HCT116 (cell line): ENCODE results near the gene LHFPL6. TPM values are rescaled to one million over a fixed set of nuclear protein-coding genes. Genes with fewer than 3 reads are reported as not detected.

Source experiments
- ATAC-seq: fragments of 200-7000 bp; cut with Tn5 transposase; 2 replicates; pipeline ENCODE4 v1.9.1; 2020; ENCODE audit warnings: mild to moderate bottlenecking, moderate library complexity
- BruUV-seq: library from RNA; stranded (reverse); fragments of 400-500 nt; replicated peaks from 2 replicates; lab custom pipeline; 2021; lab: Mats Ljungman, UMichigan
- CTCF ChIA-PET: fragments of 300-600 bp; sonication (Branson Sonifier 250); formaldehyde crosslinking; loops from one replicate; lab custom pipeline; 2021; ENCODE audit warnings: antibody characterized with exemption; lab: Charles Lee
- POLR2A ChIA-PET: fragments of 300-600, 350-600 bp; sonication (Branson Sonifier 250); formaldehyde crosslinking; loops from one replicate; lab custom pipeline; 2021; ENCODE audit warnings: antibody characterized with exemption; lab: Charles Lee
- RAD21 ChIA-PET, 2 experiments: fragments of 300-600 bp; sonication (Branson Sonifier 250); formaldehyde crosslinking; loops; one replicate each; lab custom pipeline; 2023; ENCODE audit warnings: low total read pairs in 2 of 2; ENCODE audit not compliant: uncharacterized antibody in 2 of 2, unreplicated experiment in 2 of 2, low non-redundant PET in 1 of 2; lab: Charles Lee
- DNase-seq: peaks from one replicate; pipeline ENCODE4 v3.0.0-alpha.2; 2010; ENCODE audit warnings: low read depth, low spot score
- H2AFZ ChIP-seq: fragments of 200-600 bp; shearing (Covaris generic), sonication (generic); 2 replicates; pipeline ENCODE4 v1.6.1; 2017; ENCODE audit warnings: low read depth, mixed run types, mixed read lengths, antibody characterized with exemption, low read length; ENCODE audit not compliant: poor library complexity, severe bottlenecking
- H3K27ac ChIP-seq: 2 replicates; pipeline ENCODE4 v1.5.1; 2012; ENCODE audit warnings: low read depth, low read length
- H3K27me3 ChIP-seq: fragments of 200-600 bp; sonication (generic); 2 replicates; pipeline ENCODE4 v1.6.1; 2016; ENCODE audit warnings: mixed run types, low read length, mixed read lengths; ENCODE audit not compliant: insufficient read depth
- H3K36me3 ChIP-seq, 2 experiments: fragments of 200-500 bp in 1 of 2; fragments of 200-600 bp in 1 of 2; sonication (Bioruptor generic) in 1 of 2; sonication (generic) in 1 of 2; 2 replicates each; pipeline versions ENCODE4 v1.5.1 to v1.6.1; 2014 to 2016; ENCODE audit warnings: low read length in 2 of 2, inconsistent platforms in 1 of 2, mixed read lengths in 1 of 2, mixed run types in 1 of 2; ENCODE audit not compliant: insufficient read depth in 2 of 2, control insufficient read depth in 1 of 2
- H3K4me1 ChIP-seq, 2 experiments: fragments of 200-600 bp in 1 of 2; sonication (generic) in 1 of 2; 2 replicates each; pipeline versions ENCODE4 v1.5.1 to v1.6.1; 2012 to 2017; ENCODE audit warnings: low read length in 2 of 2, inconsistent platforms in 1 of 2, mild to moderate bottlenecking in 1 of 2, mixed read lengths in 1 of 2, mixed run types in 1 of 2, moderate library complexity in 1 of 2; ENCODE audit not compliant: insufficient read depth in 2 of 2, control insufficient read depth in 1 of 2
- H3K4me2 ChIP-seq: fragments of 200-600 bp; sonication (generic); 2 replicates; pipeline ENCODE4 v1.6.1; 2017; ENCODE audit warnings: mixed run types, low read length, mixed read lengths
- H3K4me3 ChIP-seq, 2 experiments: fragments of 200-600 bp in 1 of 2; sonication (generic) in 1 of 2; replicated peaks in 1 of 2; 2 replicates each; pipeline ENCODE4 v1.5.1; 2011 to 2016; ENCODE audit warnings: low read length in 2 of 2, control low read depth in 1 of 2, low read depth in 1 of 2, mild to moderate bottlenecking in 1 of 2, mixed read lengths in 1 of 2, mixed run types in 1 of 2
- H3K79me2 ChIP-seq: fragments of 200-600 bp; sonication (generic); 2 replicates; pipeline ENCODE4 v1.6.1; 2017; ENCODE audit warnings: mild to moderate bottlenecking, mixed run types, low read length, moderate library complexity, mixed read lengths; ENCODE audit not compliant: insufficient read depth
- H3K9ac ChIP-seq: fragments of 200-600 bp; sonication (generic); 2 replicates; pipeline ENCODE4 v1.6.1; 2016; ENCODE audit warnings: low read length, mixed read lengths
- H3K9me2 ChIP-seq: fragments of 200-600 bp; sonication (generic), shearing (Covaris generic); 2 replicates; pipeline ENCODE4 v1.6.1; 2017; ENCODE audit warnings: mixed run types, mild to moderate bottlenecking, moderate library complexity; ENCODE audit not compliant: insufficient read depth
- H3K9me3 ChIP-seq, 2 experiments: fragments of 200-500 bp in 1 of 2; fragments of 200-600 bp in 1 of 2; sonication (Bioruptor generic) in 1 of 2; sonication (generic) in 1 of 2; 2 replicates each; pipeline ENCODE4 v1.6.1; 2014 to 2017; ENCODE audit warnings: low read length in 2 of 2, mixed read lengths in 2 of 2, inconsistent platforms in 1 of 2, low read depth in 1 of 2, mild to moderate bottlenecking in 1 of 2, mixed run types in 1 of 2, moderate library complexity in 1 of 2; ENCODE audit not compliant: control insufficient read depth in 1 of 2, insufficient read depth in 1 of 2
- H4K20me1 ChIP-seq: fragments of 200-600 bp; sonication (generic), shearing (Covaris generic); 2 replicates; pipeline ENCODE4 v1.6.1; 2017; ENCODE audit warnings: mixed run types, mild to moderate bottlenecking, moderate library complexity; ENCODE audit not compliant: insufficient read depth
- ATF3 ChIP-seq: IDR thresholded peaks from 2 replicates; pipeline ENCODE4 v1.6.1; 2012
- CEBPB ChIP-seq: IDR thresholded peaks from 2 replicates; pipeline ENCODE4 v1.6.1; 2012; ENCODE audit warnings: low read depth
- ELF1 ChIP-seq: IDR thresholded peaks from 2 replicates; pipeline ENCODE4 v1.6.1; 2012; ENCODE audit warnings: low read depth, borderline replicate concordance
- EZH2phosphoT487 ChIP-seq: fragments of 200-600 bp; IDR thresholded peaks from 2 replicates; pipeline ENCODE4 v1.6.1; 2018; ENCODE audit warnings: antibody characterized with exemption, borderline replicate concordance
- FOSL1 ChIP-seq: IDR thresholded peaks from 2 replicates; pipeline ENCODE4 v1.6.1; 2012; ENCODE audit warnings: low read depth
- MAX ChIP-seq: IDR thresholded peaks from 2 replicates; pipeline ENCODE4 v1.6.1; 2012
- POLR2A ChIP-seq: IDR thresholded peaks from 2 replicates; pipeline ENCODE4 v1.7.0; 2011; ENCODE audit warnings: borderline replicate concordance; ENCODE audit not compliant: insufficient read depth, insufficient read length; ENCODE audit errors: extremely low read depth
- POLR2AphosphoS5 ChIP-seq: IDR thresholded peaks from 2 replicates; pipeline ENCODE4 v1.6.1; 2011; ENCODE audit warnings: mild to moderate bottlenecking, low read depth, low read length, moderate library complexity
- RAD21 ChIP-seq: IDR thresholded peaks from 2 replicates; pipeline ENCODE4 v1.6.1; 2012; ENCODE audit warnings: low read depth, mild to moderate bottlenecking
- REST ChIP-seq: IDR thresholded peaks from 2 replicates; pipeline ENCODE4 v1.6.1; 2012; ENCODE audit warnings: low read depth
- SIN3A ChIP-seq: IDR thresholded peaks from 2 replicates; pipeline ENCODE4 v1.6.1; 2012; ENCODE audit warnings: low read depth
- SP1 ChIP-seq: IDR thresholded peaks from 2 replicates; pipeline ENCODE4 v1.6.1; 2012; ENCODE audit warnings: low read depth
- SRF ChIP-seq: IDR thresholded peaks from 2 replicates; pipeline ENCODE4 v1.6.1; 2012; ENCODE audit warnings: low read depth
- TCF7L2 ChIP-seq: IDR thresholded peaks from 2 replicates; pipeline ENCODE4 v1.7.0; 2011; ENCODE audit warnings: borderline replicate concordance, inconsistent platforms; ENCODE audit not compliant: insufficient read depth, insufficient read length; ENCODE audit errors: extremely low read depth
- YY1 ChIP-seq: IDR thresholded peaks from 2 replicates; pipeline ENCODE4 v1.6.1; 2011; ENCODE audit warnings: low read length, low read depth, moderate library complexity, mild to moderate bottlenecking; ENCODE audit not compliant: insufficient replicate concordance; ENCODE audit errors: extremely low read depth
- ZBTB33 ChIP-seq: IDR thresholded peaks from 2 replicates; pipeline ENCODE4 v1.6.1; 2011; ENCODE audit warnings: mild to moderate bottlenecking, low read length, moderate library complexity; ENCODE audit not compliant: insufficient replicate concordance; ENCODE audit errors: extremely low read depth
- ZFX ChIP-seq: fragments of 450-650 bp; IDR thresholded peaks from 2 replicates; pipeline ENCODE4 v1.6.1; 2017
- ZNF274 ChIP-seq: fragments of 200-500 bp; sonication (Bioruptor generic); IDR thresholded peaks from 2 replicates; pipeline ENCODE4 v1.6.1; 2014; ENCODE audit warnings: mild to moderate bottlenecking, low read depth, low read length, inconsistent platforms
- intact Hi-C: fragments of 100-400 bp; cut with micrococcal nuclease; formaldehyde crosslinking; loops from 2 replicates; pipeline ENCODE4 v1.10.0; 2022
- total RNA-seq: library from RNA; stranded (reverse); gene quantifications from one replicate; pipeline ENCODE4 v1.2.1, GENCODE V29; 2021; ENCODE audit not compliant: unreplicated experiment

LHFPL6 gene
- total RNA-seq, 1 experiment from 2014 or later: 0.22 TPM

GRCh38 chr13:39362652-39363381 lies 240.2 kb downstream of the LHFPL6 start:
- Histone ChIP-seq H3K79me2 (no peaks in the 10 kb centered on the region), H2AFZ (no peak overlapping the region), H3K27me3 (peaks cover 13% of the 10 kb centered on the region), H3K36me3 (no peaks in the 10 kb centered on the region), H3K4me3 (no peak overlapping the region), H4K20me1 (no peaks in the 10 kb centered on the region), H3K9ac (no peak overlapping the region), H3K4me2 (no peak overlapping the region), H3K9me2 (no peaks in the 10 kb centered on the region), H3K27ac (no peak overlapping the region), H3K4me1 (0 out of 4 replicates have a peak, but pooled peaks cover 0 to 2% of the 10 kb centered on the region in 2 experiments), H3K9me3 (no peaks in the 10 kb centered on the region)
- TF ChIP-seq YY1 (no peak), ZBTB33 (no peak), REST (no peak), TCF7L2 (no peak), POLR2AphosphoS5 (no peak), RAD21 (no peak), POLR2A (no peak), SIN3A (no peak), CEBPB (no peak), SP1 (no peak), MAX (no peak), EZH2phosphoT487 (no peak), ELF1 (no peak), SRF (no peak), ZNF274 (no peak), FOSL1 (no peak), ATF3 (no peak), ZFX (no peak)
- ChIA-PET RAD21 (no interaction called here), POLR2A (no interaction called here), CTCF (no interaction called here)
- no TSS peak for BruUV-seq
- intact Hi-C loops: no loop called here
- DNase-seq: no peak
- ATAC-seq: no peak
